SU-DHL-6 (cell line): ENCODE results near the gene PATE2.

Experiments
- CTCF ChIP-seq: fragments of 200-600 bp; sonication (generic); IDR thresholded peaks from one replicate; pipeline ENCODE4 v1.5.1; 2017; ENCODE audit warnings: antibody characterized with exemption, mild to moderate bottlenecking, low read length, moderate library complexity; ENCODE audit not compliant: insufficient read depth, poor library complexity, severe bottlenecking
- EZH2phosphoT487 ChIP-seq: fragments of 200-600 bp; sonication (generic), shearing (Covaris generic); conservative IDR thresholded peaks from 2 replicates; pipeline ENCODE4 v1.6.1; 2018; ENCODE audit warnings: mild to moderate bottlenecking, antibody characterized with exemption, low read length, moderate library complexity, mixed read lengths

GRCh38 chr11:125740617-125741016 lies 38.0 kb downstream of the PATE2 start:
- TF ChIP-seq CTCF (no peak), EZH2phosphoT487 (no peak)
